ENCODE results near the gene GIGYF2. TPM values are rescaled to one million over a fixed set of nuclear protein-coding genes. Genes with fewer than 3 reads are reported as not detected.

The GIGYF2 gene
- total RNA-seq, 4 donors from 2014 or later: 69.0 to 208 (median 80.4) TPM

DNA sequence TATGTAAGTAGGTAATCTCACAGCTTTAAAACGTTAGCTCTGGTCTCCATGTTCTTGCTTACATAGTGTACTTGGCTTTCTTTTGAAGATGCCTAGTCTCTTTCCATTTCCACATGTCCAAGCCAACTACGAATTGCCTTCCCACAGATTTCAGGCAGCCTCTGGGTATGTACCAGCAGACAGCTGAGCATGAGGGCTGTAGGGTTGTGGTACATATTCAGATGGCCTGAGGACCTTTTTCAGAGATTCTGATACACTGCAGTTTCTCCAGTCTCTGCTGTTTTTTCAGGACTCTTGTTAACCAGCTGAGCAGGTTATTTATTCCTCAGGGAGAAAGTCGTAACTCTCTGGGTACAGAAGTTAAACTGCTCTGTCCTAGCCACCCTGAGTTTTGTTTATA is 82.3 kb downstream of the GIGYF2 start:
- Histone ChIP-seq H3K27ac (no peak overlapping the region), H3K4me3 (no peak overlapping the region), H3K27me3 (no peaks in the 10 kb centered on the region), H3K9me3 (no peaks in the 10 kb centered on the region), H3K36me3 (no peaks in the 10 kb centered on the region), H3K4me1 (peaks cover 6% of the 10 kb centered on the region)
- WGBS: 67% methylated on average over 3 of the region's 3 CpGs
- DNase-seq (ENCODE audit: low spot score in 2 of 2): no peak
- TF ChIP-seq POLR2A (IDR thresholded peaks at IDR 0.05) (no peak), POLR2AphosphoS5 (IDR thresholded peaks at IDR 0.05) (no peak), CTCF (IDR thresholded peaks at IDR 0.05) (no peak), EP300 (IDR thresholded peaks at IDR 0.05) (no peak)

DNA sequence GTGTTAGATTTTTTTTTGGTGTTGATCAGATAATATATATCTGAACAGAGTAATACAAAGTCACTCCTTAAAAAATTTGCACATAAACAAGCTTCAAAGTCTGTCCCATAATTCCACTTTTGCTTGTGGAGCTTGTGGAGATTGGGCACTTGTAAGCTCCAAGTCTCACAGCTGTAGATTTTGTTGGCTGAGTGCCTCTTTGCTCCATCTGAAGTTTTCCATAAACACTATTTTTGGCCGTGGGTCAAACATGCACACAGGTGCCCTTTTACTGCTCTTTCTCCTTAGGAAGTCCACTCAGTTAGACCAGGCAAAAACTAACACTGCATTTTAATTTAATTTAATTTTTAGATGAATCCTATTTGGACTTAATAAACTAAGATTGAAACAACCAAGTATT is 82.8 kb downstream of the GIGYF2 start:
- WGBS: 59% methylated on average over 1 of the region's 1 CpG
- DNase-seq (ENCODE audit: low spot score in 2 of 2): no peak
- H3K4me3 ChIP-seq: no peak overlapping the region
- H3K27ac ChIP-seq: no peak overlapping the region
- H3K36me3 ChIP-seq: peaks cover 3% of the 10 kb centered on the region
- TF ChIP-seq POLR2AphosphoS5 (IDR thresholded peaks at IDR 0.05): no peak
- no peak for TF ChIP-seq POLR2A (IDR thresholded peaks at IDR 0.05)
- no peak for TF ChIP-seq EP300 (IDR thresholded peaks at IDR 0.05)
- TF ChIP-seq CTCF (IDR thresholded peaks at IDR 0.05): no peak
- H3K9me3 ChIP-seq: no peaks in the 10 kb centered on the region
- peaks cover 6% of the 10 kb centered on the region for H3K4me1 ChIP-seq
- H3K27me3 ChIP-seq: no peaks in the 10 kb centered on the region

- no peak overlapping the region for H3K27ac ChIP-seq
- no peaks in the 10 kb centered on the region for H3K9me3 ChIP-seq
- no peak for DNase-seq (ENCODE audit: low spot score in 2 of 2)
- peaks cover 8% of the 10 kb centered on the region for H3K36me3 ChIP-seq
- peaks cover 6% of the 10 kb centered on the region for H3K4me1 ChIP-seq
- no peak for TF ChIP-seq EP300 (IDR thresholded peaks at IDR 0.05)
- TF ChIP-seq CTCF (IDR thresholded peaks at IDR 0.05): no peak
- no peaks in the 10 kb centered on the region for H3K27me3 ChIP-seq
- H3K4me3 ChIP-seq: no peak overlapping the region
Measured at GRCh38 chr2:232781765-232782164, 84.6 kb downstream of the GIGYF2 start.

DNA sequence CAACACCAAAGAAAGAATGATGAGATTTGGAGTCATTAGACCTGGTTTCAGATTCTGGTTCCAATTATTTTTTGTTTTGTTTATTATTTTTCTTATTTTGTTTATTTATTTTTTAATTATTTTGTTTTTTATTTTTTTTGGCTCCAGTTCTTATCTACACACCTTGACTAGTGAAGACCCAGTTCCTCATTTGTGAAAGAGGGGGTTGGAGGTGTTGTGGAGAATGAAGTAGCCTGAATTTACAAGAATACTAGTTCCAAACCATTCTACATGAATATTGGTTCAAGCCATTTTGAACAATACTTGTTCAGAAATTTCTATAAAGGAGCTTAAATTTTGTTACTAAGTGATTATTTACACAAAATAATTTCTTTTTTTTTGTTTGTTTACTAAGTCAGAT is 86.1 kb downstream of the GIGYF2 start:
- Histone ChIP-seq H3K36me3 (peaks cover 23% of the 10 kb centered on the region), H3K9me3 (no peaks in the 10 kb centered on the region), H3K27me3 (no peaks in the 10 kb centered on the region), H3K4me3 (no peak overlapping the region), H3K27ac (no peak overlapping the region), H3K4me1 (peaks cover 6% of the 10 kb centered on the region)
- TF ChIP-seq CTCF (IDR thresholded peaks at IDR 0.05): no peak
- DNase-seq (ENCODE audit: low spot score in 2 of 2): no peak

GRCh38 chr2:232787806-232788205 is 90.7 kb downstream of the GIGYF2 start:
- Histone ChIP-seq H3K27ac (no peak overlapping the region), H3K9me3 (no peaks in the 10 kb centered on the region), H3K36me3 (peaks cover 54% of the 10 kb centered on the region), H3K4me1 (no peaks in the 10 kb centered on the region), H3K27me3 (no peaks in the 10 kb centered on the region), H3K4me3 (no peak overlapping the region)
- DNase-seq (ENCODE audit: low spot score in 2 of 2): no peak
- no peak for TF ChIP-seq POLR2AphosphoS5 (IDR thresholded peaks at IDR 0.05)
- TF ChIP-seq CTCF (IDR thresholded peaks at IDR 0.05): no peak
- TF ChIP-seq POLR2A (IDR thresholded peaks at IDR 0.05): no peak
- no peak for TF ChIP-seq EP300 (IDR thresholded peaks at IDR 0.05)
